AG04450 (cell line): ENCODE measurements around the gene NMUR2. TPM values are rescaled to one million over a fixed set of nuclear protein-coding genes. Genes with fewer than 3 reads are reported as not detected.

Experiments
- CTCF ChIA-PET: fragments of 300-600, 350-600 bp; formaldehyde crosslinking; extraction: SDS; loops from one replicate; lab custom pipeline; 2022; ENCODE audit warnings: antibody characterized with exemption, inconsistent platforms; lab: Charles Lee
- POLR2A ChIA-PET: fragments of 350-600 bp; formaldehyde crosslinking; extraction: SDS; loops from one replicate; lab custom pipeline; 2021; ENCODE audit warnings: antibody characterized with exemption, inconsistent platforms; lab: Yijun Ruan, JAX
- DNase-seq: peaks from one replicate; pipeline ENCODE4 v3.0.0-alpha.2; 2011; ENCODE audit warnings: low read depth, low spot score
- H3K27ac ChIP-seq: one replicate; pipeline ENCODE4 v1.5.1; 2012; ENCODE audit warnings: low read depth, low read length, control low read depth
- H3K27me3 ChIP-seq: one replicate; pipeline ENCODE4 v1.6.0; 2012; ENCODE audit warnings: low read length; ENCODE audit not compliant: control insufficient read depth, insufficient read depth
- H3K4me3 ChIP-seq: 2 replicates; pipeline ENCODE4 v1.5.1; 2011; ENCODE audit warnings: mild to moderate bottlenecking, low read depth, low read length, control low read depth
- H3K9me3 ChIP-seq: 2 replicates; pipeline ENCODE4 v1.5.1; 2012; ENCODE audit warnings: low read length; ENCODE audit not compliant: control insufficient read depth, insufficient read depth
- CTCF ChIP-seq: IDR thresholded peaks from 2 replicates; pipeline ENCODE4 v1.5.1; 2011; ENCODE audit warnings: low read depth, low read length, control low read depth, inconsistent platforms
- polyA plus RNA-seq: library from polyadenylated mRNA; depleted of rRNA; stranded (reverse); fragments of >200 nt; gene quantifications from 2 replicates; pipeline ENCODE4 v1.2.3, GENCODE V29; 2011

NMUR2 gene
- polyA plus RNA-seq, 1 experiment = not detected

GRCh38 chr5:152404494-152404893 is 585 bp downstream of the NMUR2 start:
- no peak for DNase-seq

GRCh38 chr5:152403046-152403445 is 2.0 kb downstream of the NMUR2 start:
- no peak overlapping the region for H3K27ac ChIP-seq
- H3K27me3 ChIP-seq = no peaks in the 10 kb centered on the region
- POLR2A ChIA-PET = no interaction called here
- CTCF ChIA-PET = no interaction called here
- no peak overlapping the region for H3K4me3 ChIP-seq
- no peak for TF ChIP-seq CTCF
- H3K9me3 ChIP-seq = peaks cover 4% of the 10 kb centered on the region; the same call in 1 of the 2 replicates
- no peak for DNase-seq

More at GRCh38 chr5:152404494-152404893, 585 bp downstream of the NMUR2 start:
- ChIA-PET CTCF (no interaction called here), POLR2A (no interaction called here)
- H3K27me3 ChIP-seq = no peaks in the 10 kb centered on the region
- H3K9me3 ChIP-seq = peaks cover 4% of the 10 kb centered on the region; the same call in 1 of the 2 replicates
- H3K27ac ChIP-seq = no peak overlapping the region
- no peak for TF ChIP-seq CTCF
- no peak overlapping the region for H3K4me3 ChIP-seq

- DNase-seq = no peak
- Histone ChIP-seq H3K9me3 (peaks cover 4% of the 10 kb centered on the region; the same call in 1 of the 2 replicates), H3K27me3 (no peaks in the 10 kb centered on the region), H3K4me3 (no peak overlapping the region), H3K27ac (no peak overlapping the region)
- ChIA-PET CTCF (no interaction called here), POLR2A (no interaction called here)
- TF ChIP-seq CTCF = no peak
These were observed 4.2 kb downstream of the NMUR2 start for GRCh38 chr5:152400846-152401245.

- Histone ChIP-seq H3K27ac (no peak overlapping the region), H3K4me3 (no peak overlapping the region), H3K27me3 (no peaks in the 10 kb centered on the region), H3K9me3 (no peaks in the 10 kb centered on the region)
- POLR2A ChIA-PET = no interaction called here
- CTCF ChIA-PET = no interaction called here
- TF ChIP-seq CTCF = no peak
- no peak for DNase-seq
These were observed 7.5 kb downstream of the NMUR2 start for GRCh38 chr5:152397581-152397980.

GRCh38 chr5:152393441-152393840 is 11.6 kb downstream of the NMUR2 start:
- TF ChIP-seq CTCF = no peak
- CTCF ChIA-PET = no interaction called here

More at GRCh38 chr5:152393441-152393840, 11.6 kb downstream of the NMUR2 start:
- POLR2A ChIA-PET = no interaction called here
- no peaks in the 10 kb centered on the region for H3K9me3 ChIP-seq
- DNase-seq = no peak
- no peak overlapping the region for H3K27ac ChIP-seq
- H3K27me3 ChIP-seq = no peaks in the 10 kb centered on the region
- no peak overlapping the region for H3K4me3 ChIP-seq
